BLaER1 (cell line): ENCODE measurements around the gene TRIM42.

Experiments used
- H3K27ac ChIP-seq: shearing (Covaris generic); formaldehyde crosslinking; 2 replicates; pipeline ENCODE4 v1.8.1; 2022
- H3K27me3 ChIP-seq: shearing (Covaris generic); formaldehyde crosslinking; 2 replicates; pipeline ENCODE4 v1.8.1; 2022
- H3K36me3 ChIP-seq: shearing (Covaris generic); formaldehyde crosslinking; 2 replicates; pipeline ENCODE4 v1.8.1; 2022
- H3K4me1 ChIP-seq: shearing (Covaris generic); formaldehyde crosslinking; 2 replicates; pipeline ENCODE4 v1.8.1; 2022
- H3K4me2 ChIP-seq: shearing (Covaris generic); formaldehyde crosslinking; 2 replicates; pipeline ENCODE4 v1.8.1; 2022
- H3K4me3 ChIP-seq: shearing (Covaris generic); formaldehyde crosslinking; 2 replicates; pipeline ENCODE4 v1.8.1; 2022
- H3K9ac ChIP-seq: shearing (Covaris generic); formaldehyde crosslinking; 2 replicates; pipeline ENCODE4 v1.8.1; 2022
- H3K9me3 ChIP-seq: shearing (Covaris generic); formaldehyde crosslinking; 2 replicates; pipeline ENCODE4 v1.8.1; 2022
- H4K20me1 ChIP-seq: shearing (Covaris generic); formaldehyde crosslinking; 2 replicates; pipeline ENCODE4 v1.8.1; 2022
- Cebpa-rat ChIP-seq: shearing (Covaris generic); IDR thresholded peaks from 2 replicates; pipeline ENCODE4 v1.8.1; 2022

Gene TRIM42

GRCh38 chr3:140677764-140678163, at the start of gene TRIM42:
Gene TRIM42 (plus strand): TSS chr3:140678064. CDS start chr3:140678230, 166 bp downstream.
- Histone ChIP-seq H3K27ac (no peak within 1 kb of the TSS), H3K27me3 (no peaks in the 10 kb centered on the region), H3K4me3 (no peak within 1 kb of the TSS), H4K20me1 (no peaks in the 10 kb centered on the region), H3K9ac (no peak within 1 kb of the TSS), H3K4me1 (no peaks in the 10 kb centered on the region), H3K9me3 (0 out of 2 replicates have a peak, but pooled peaks cover 5% of the 10 kb centered on the region), H3K4me2 (no peak within 1 kb of the TSS), H3K36me3 (no peaks in the 10 kb centered on the region)
- TF ChIP-seq Cebpa-rat: no peak

DNA sequence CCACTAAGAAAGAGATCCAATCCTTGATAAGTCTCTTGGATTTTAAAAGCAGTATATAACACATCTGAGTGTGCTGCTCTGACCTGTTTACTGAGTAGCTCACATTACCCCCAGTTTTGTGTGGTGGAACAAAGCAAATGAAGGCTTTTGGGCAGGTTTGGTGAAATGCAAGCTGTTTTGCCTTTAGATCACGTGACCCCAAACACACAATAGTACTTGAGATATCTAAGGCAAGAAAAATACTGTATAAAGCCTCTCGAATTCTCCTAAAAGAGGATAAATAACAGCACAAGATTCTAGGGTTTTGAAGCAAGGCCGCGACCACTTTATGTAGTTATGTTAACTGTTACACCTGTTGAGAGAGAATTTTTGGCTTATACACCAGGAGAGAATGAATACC, 49.3 kb upstream of the TRIM42 start:
- Histone ChIP-seq H3K4me3 (no peak overlapping the region), H3K4me2 (no peak overlapping the region), H3K4me1 (no peaks in the 10 kb centered on the region), H3K27ac (no peak overlapping the region), H4K20me1 (no peaks in the 10 kb centered on the region), H3K9ac (no peak overlapping the region), H3K9me3 (no peaks in the 10 kb centered on the region), H3K27me3 (no peaks in the 10 kb centered on the region), H3K36me3 (no peaks in the 10 kb centered on the region)
- no peak for TF ChIP-seq Cebpa-rat

DNA sequence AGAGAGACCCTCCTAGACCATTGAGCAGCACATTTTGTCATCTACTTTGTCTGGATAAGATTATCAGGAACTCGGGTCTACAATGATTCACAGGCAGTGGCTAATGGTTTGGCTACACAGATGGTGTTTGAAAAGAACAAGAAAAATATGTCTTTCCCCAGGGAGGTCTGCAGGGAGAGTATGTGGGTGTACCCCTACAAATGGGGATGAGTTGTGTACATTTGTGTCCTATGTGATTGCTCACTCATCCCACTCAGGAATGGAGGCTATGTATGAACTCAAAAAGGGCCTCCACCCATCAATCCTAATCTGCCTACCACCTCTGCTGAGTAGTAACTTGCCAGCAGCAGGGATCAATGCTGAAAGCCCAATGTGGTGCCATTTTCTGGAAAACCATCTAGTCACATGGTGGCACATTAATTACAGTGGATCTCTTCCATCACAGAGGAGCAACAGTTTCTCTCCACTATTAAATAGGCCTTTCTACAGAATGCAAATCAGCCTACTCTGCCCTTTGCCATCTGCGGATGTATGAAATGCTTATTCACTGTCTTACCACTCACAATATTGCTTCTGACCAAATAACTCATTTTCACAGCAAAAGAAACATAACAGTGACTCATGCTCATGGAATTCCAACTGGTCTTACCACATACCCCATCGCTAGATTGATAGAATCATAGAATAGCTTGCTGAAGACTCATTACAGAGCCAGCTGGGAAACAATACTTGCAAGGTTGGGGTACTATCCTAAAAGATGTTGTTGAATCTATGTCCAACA, 48.3 kb upstream of the TRIM42 start:
- Histone ChIP-seq H3K4me1 (no peaks in the 10 kb centered on the region), H3K9me3 (no peaks in the 10 kb centered on the region), H3K4me2 (no peak overlapping the region), H3K27me3 (no peaks in the 10 kb centered on the region), H4K20me1 (no peaks in the 10 kb centered on the region), H3K27ac (no peak overlapping the region), H3K36me3 (no peaks in the 10 kb centered on the region), H3K9ac (no peak overlapping the region), H3K4me3 (no peak overlapping the region)
- TF ChIP-seq Cebpa-rat: no peak

DNA sequence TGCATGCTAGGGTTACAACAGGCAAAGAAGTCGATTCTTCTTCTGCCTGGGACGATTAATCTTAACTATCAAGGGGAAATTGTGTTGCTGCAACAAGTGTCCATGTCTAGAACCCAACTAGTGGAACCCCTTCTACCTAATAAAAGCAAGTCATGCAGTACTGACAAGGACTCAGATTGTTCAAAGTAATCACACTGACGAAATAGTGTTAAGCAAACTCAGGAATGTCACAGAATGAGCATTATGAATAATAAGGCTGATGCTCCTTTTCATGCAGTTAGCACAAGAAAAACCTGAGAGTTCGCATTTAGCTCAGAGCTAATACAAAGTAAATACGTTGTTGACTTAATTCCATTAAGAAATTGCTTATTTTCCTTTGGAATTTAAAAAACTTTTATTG, 47.5 kb upstream of the TRIM42 start:
- no peak for TF ChIP-seq Cebpa-rat
- H3K4me3 ChIP-seq: no peak overlapping the region
- H3K4me1 ChIP-seq: no peaks in the 10 kb centered on the region
- H3K9ac ChIP-seq: no peak overlapping the region
- H4K20me1 ChIP-seq: no peaks in the 10 kb centered on the region
- H3K27me3 ChIP-seq: no peaks in the 10 kb centered on the region
- H3K4me2 ChIP-seq: no peak overlapping the region
- no peaks in the 10 kb centered on the region for H3K36me3 ChIP-seq
- no peaks in the 10 kb centered on the region for H3K9me3 ChIP-seq
- no peak overlapping the region for H3K27ac ChIP-seq

- no peaks in the 10 kb centered on the region for H3K36me3 ChIP-seq
- H3K9ac ChIP-seq: no peak overlapping the region
- H3K9me3 ChIP-seq: no peaks in the 10 kb centered on the region
- no peaks in the 10 kb centered on the region for H3K4me1 ChIP-seq
- no peaks in the 10 kb centered on the region for H4K20me1 ChIP-seq
- TF ChIP-seq Cebpa-rat: no peak
- no peaks in the 10 kb centered on the region for H3K27me3 ChIP-seq
- H3K4me2 ChIP-seq: no peak overlapping the region
- H3K27ac ChIP-seq: no peak overlapping the region
- no peak overlapping the region for H3K4me3 ChIP-seq
These were observed 47.0 kb upstream of the TRIM42 start for GRCh38 chr3:140630866-140631265.

- Histone ChIP-seq H3K27ac (no peak overlapping the region), H3K9me3 (no peaks in the 10 kb centered on the region), H3K4me2 (no peak overlapping the region), H3K36me3 (no peaks in the 10 kb centered on the region), H3K4me1 (no peaks in the 10 kb centered on the region), H3K9ac (no peak overlapping the region), H4K20me1 (no peaks in the 10 kb centered on the region), H3K4me3 (no peak overlapping the region), H3K27me3 (no peaks in the 10 kb centered on the region)
- TF ChIP-seq Cebpa-rat: no peak
These were observed 42.6 kb upstream of the TRIM42 start for GRCh38 chr3:140635276-140635675.

- TF ChIP-seq Cebpa-rat: no peak
- Histone ChIP-seq H3K4me3 (no peak overlapping the region), H3K9ac (no peak overlapping the region), H3K27ac (no peak overlapping the region), H3K4me1 (no peaks in the 10 kb centered on the region), H3K9me3 (no peaks in the 10 kb centered on the region), H4K20me1 (no peaks in the 10 kb centered on the region), H3K27me3 (no peaks in the 10 kb centered on the region), H3K4me2 (no peak overlapping the region), H3K36me3 (no peaks in the 10 kb centered on the region)
These were observed 41.3 kb upstream of the TRIM42 start for GRCh38 chr3:140636406-140637138.

DNA sequence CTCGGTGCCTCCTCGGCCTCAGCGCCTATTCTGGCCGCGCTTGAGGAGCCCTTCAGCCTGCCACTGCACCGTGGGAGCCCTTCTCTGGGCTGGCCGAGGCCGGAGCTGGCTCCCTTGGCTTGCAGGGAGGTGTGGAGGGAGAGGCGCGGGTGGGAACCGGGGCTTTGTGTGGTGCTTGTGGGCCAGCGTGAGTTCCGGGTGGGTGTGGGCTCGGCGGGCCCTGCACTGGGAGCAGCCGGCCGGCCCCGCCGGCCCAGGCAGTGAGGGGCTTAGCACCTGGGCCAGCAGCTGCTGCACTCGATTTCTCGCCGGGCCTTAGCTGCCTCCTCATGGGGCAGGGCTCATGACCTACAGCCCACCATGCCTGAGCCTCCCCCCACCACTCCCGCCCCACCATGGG, 26.6 kb upstream of the TRIM42 start:
- Histone ChIP-seq H3K36me3 (no peaks in the 10 kb centered on the region), H3K27ac (no peak overlapping the region), H3K4me3 (no peak overlapping the region), H3K4me1 (no peaks in the 10 kb centered on the region), H3K9me3 (no peaks in the 10 kb centered on the region), H3K9ac (no peak overlapping the region), H3K4me2 (no peak overlapping the region), H3K27me3 (no peaks in the 10 kb centered on the region), H4K20me1 (no peaks in the 10 kb centered on the region)
- no peak for TF ChIP-seq Cebpa-rat

- no peaks in the 10 kb centered on the region for H3K36me3 ChIP-seq
- no peak for TF ChIP-seq Cebpa-rat
- no peak overlapping the region for H3K4me3 ChIP-seq
- no peak overlapping the region for H3K27ac ChIP-seq
- no peaks in the 10 kb centered on the region for H4K20me1 ChIP-seq
- peaks cover 5% of the 10 kb centered on the region for H3K9me3 ChIP-seq
- no peaks in the 10 kb centered on the region for H3K27me3 ChIP-seq
- H3K9ac ChIP-seq: no peak overlapping the region
- H3K4me1 ChIP-seq: no peaks in the 10 kb centered on the region
- H3K4me2 ChIP-seq: no peak overlapping the region
These were observed 22.2 kb upstream of the TRIM42 start for GRCh38 chr3:140655678-140656077.

GRCh38 chr3:140664111-140664510, 13.8 kb upstream of the TRIM42 start:
- Histone ChIP-seq H4K20me1 (no peaks in the 10 kb centered on the region), H3K4me3 (no peak overlapping the region), H3K27ac (no peak overlapping the region), H3K9me3 (peaks cover 16% of the 10 kb centered on the region), H3K27me3 (no peaks in the 10 kb centered on the region), H3K4me1 (no peaks in the 10 kb centered on the region), H3K9ac (no peak overlapping the region), H3K4me2 (no peak overlapping the region), H3K36me3 (no peaks in the 10 kb centered on the region)
- TF ChIP-seq Cebpa-rat: no peak
